GM18520 (cell line): Measurements from ENCODE around the gene TEKT1.
"Not testable (repeated sequence)": the region's sequence is repeated elsewhere in the genome, so short reads cannot be mapped to it uniquely, and the experiment has no call there.

Experiments used
- ATAC-seq: cut with Tn5 transposase; IDR thresholded peaks from one replicate; pipeline ENCODE4 v1.9.1; 2021; ENCODE audit not compliant: unreplicated experiment

The TEKT1 gene

GRCh38 chr17:6816368-6816767, 15.2 kb downstream of the TEKT1 start:
- ATAC-seq = not testable (repeated sequence)

- no peak for ATAC-seq
Measured at GRCh38 chr17:6815775-6816174, 15.8 kb downstream of the TEKT1 start.

- ATAC-seq = no peak
Measured at GRCh38 chr17:6812295-6812694, 19.2 kb downstream of the TEKT1 start.

GRCh38 chr17:6811510-6811909, 20.0 kb downstream of the TEKT1 start:
- ATAC-seq = no peak

GRCh38 chr17:6800422-6801027, 31.0 kb downstream of the TEKT1 start:
- ATAC-seq = no peak

- ATAC-seq = no peak
Measured at GRCh38 chr17:6799738-6800137, 31.8 kb downstream of the TEKT1 start.

DNA sequence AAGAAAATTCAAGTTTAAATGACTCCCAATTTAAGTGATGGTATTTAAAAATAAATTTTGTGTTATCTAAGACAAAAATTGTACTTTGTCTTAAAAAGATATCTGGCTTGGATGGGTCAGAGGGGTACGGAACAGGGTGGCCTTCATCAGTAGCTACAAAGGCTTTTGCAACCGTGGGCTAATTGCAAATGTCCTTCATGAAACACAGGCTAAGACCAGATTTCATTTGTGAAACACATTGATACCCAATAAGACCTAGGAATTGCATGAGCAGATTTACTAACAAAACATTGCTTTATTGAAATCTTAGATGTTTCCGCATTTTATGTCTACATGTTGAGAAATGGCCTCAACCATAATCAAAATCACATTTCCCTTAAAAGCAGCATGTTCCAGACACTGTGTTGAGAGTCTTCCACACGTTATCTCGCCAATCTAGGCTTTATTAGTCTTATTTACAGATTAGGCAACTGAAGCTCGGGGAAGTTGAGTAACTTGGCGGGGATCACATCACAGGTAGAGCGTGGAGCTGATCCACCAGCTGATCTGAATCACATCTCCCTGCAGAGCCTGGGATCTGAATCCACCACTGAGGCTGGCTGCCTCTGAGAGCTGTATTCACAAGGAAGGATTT, 33.7 kb downstream of the TEKT1 start:
- ATAC-seq = no peak

GRCh38 chr17:6796887-6797490, 34.5 kb downstream of the TEKT1 start:
- ATAC-seq = no peak

DNA sequence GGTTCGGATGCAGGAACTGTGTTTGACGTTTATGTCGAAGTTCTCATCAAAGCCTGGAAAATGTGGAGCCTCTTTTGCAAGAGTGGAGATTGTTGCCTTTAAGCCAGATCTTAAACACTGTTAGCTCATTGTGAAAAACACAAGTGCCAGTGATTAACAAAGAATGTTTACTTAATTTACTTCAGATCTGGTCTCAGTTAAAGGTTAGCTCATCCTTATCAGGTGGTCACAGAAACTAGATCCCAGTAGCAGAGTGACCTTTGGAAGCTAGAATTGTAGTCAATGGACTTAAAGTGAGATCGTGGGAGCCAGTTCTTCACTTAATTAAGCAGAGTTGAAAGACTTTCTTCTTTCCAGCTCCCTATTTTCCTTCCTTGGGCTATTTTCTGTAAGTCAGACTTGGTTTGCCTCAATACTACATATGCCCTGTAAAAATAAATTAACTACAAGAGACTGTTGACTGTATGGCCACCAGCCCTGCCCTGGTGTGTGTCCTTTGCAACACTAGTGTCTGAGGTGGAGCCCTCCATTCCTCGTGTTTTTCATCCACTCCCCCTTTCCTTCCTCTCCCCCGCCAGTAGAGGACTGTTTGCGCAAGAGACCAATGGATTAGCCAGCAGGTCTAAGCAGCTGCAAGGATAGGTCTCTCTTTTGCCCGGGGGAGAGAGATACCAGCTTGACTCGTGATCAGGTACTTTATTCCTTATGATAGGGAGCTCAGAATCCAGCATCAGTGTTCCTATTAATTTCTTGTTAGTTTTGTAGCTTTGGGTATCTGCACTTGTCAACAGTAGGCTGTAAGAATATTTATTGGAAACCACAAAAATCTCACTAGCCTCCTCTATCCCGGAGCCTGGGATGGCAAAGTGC, 35.3 kb downstream of the TEKT1 start:
- ATAC-seq = no peak

DNA sequence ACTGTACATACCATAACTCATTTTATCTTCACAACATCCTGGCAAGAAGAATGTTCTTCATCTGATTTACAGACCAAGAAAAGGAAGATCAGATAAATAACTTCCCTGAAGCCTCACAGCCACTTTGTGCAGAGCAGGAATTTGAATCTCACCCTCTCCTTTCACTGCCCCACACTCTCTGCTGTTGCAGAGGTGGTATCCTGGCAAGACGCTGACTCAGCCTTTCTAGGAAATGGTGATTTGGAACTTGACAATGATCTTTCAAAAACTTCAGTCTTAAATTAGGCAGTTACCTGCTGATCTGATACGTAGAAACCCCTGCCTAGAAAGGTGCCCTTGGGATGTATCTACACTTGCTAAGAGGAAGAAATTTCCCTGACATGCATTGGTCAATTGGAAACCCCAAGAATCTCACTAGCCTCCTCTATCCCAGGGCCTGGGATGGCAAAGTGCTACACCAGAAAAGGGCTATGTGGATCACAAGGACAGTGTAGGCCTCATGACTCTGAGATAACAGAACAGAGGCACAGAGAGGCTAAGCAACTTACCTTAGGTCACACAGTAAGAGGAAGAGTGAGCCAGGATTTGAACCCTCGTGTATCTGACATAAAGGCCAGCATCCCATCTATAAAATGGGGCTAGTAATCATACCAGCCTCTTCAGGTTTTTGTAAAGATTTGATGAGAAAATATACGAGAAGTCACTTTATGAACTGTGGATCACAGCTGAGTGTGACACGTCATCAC, 37.6 kb downstream of the TEKT1 start:
- ATAC-seq = no peak

GRCh38 chr17:6789146-6789545, 42.4 kb downstream of the TEKT1 start:
- no peak for ATAC-seq

- ATAC-seq = no peak
Measured at GRCh38 chr17:6787081-6787693, 44.3 kb downstream of the TEKT1 start.

GRCh38 chr17:6786618-6787017, 44.9 kb downstream of the TEKT1 start:
- ATAC-seq = no peak

GRCh38 chr17:6782244-6782643, 49.3 kb downstream of the TEKT1 start:
- no peak for ATAC-seq

DNA sequence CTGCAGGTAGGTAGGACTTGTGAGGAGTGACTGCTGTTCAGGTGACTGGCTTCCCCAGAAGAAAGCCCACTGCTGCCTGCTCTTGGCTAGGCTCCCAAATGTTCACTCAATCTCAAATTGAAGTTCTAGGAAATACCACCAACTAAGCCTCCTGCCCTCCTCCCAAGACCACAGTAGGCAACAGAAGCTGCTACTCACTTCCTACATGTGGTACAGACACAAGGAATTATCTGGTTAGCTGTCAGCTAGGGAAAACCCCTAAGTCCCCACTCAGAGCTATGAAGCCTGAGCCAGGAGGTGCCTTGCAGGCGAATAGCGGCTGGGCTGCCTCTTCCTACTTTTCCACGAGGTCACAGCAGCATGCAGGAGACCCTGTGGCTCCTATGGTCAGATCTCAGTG, 50.6 kb downstream of the TEKT1 start:
- no peak for ATAC-seq

- ATAC-seq = no peak
Measured at GRCh38 chr17:6780001-6780400, 51.5 kb downstream of the TEKT1 start.

DNA sequence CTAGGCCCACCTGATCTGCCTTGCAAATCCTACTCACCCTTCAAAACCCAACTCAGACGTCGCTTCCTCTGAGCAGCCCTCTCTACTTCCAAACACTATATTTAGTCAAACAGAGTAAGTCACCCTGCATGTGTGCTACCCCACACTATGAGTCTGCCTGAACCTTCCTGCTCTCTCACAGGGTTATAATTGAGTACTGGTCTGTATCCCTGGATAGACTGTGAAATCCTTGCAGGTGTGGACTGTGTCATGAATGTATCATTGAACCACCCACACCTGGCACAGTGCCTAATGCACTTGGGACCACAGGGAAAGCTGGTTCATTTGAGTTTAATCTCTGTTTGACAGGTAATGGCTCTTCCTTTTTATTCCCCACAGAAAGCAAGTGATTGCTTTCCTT, 52.1 kb downstream of the TEKT1 start:
- no peak for ATAC-seq

GRCh38 chr17:6775871-6776405, 55.6 kb downstream of the TEKT1 start, which contains the start of gene FBXO39:
Gene FBXO39, plus strand, starts transcription at chr17:6776215. Its CDS starts 3,654 bp downstream, at chr17:6779869.
- no peak for ATAC-seq

DNA sequence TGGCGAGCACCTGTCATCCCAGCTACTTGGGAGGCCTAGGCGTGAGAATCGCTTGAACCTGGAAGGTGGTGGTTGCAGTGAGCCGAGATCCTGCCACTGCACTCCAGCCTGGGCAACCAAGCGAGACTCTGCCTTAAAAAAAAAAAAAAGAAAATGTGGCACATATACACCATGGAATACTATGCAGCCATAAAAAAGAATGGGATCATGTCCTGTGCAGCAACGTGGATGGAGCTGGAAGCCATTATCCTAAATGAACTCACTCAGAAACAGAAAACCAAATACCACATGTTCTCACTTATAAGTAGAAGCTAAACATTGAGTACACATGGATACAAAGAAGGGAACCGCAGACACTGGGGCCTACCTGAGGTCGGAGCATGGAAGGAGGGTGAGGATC, 56.6 kb downstream of the TEKT1 start:
- ATAC-seq = not testable (repeated sequence)

- ATAC-seq = no peak
Measured at GRCh38 chr17:6772016-6772415, 59.5 kb downstream of the TEKT1 start.
